ENCODE measurements around the gene AKAP14. TPM values are rescaled to one million over a fixed set of nuclear protein-coding genes. Genes with fewer than 3 reads are reported as not detected.

AKAP14 gene
- polyA plus RNA-seq, 1 donor (not counting 4 experiments of a cell fraction or from before 2014, with no cell fraction given) = not detected

GRCh38 chrX:119853444-119853843, 42.2 kb upstream of the AKAP14 start:
- Histone ChIP-seq H3K9me3 (ENCODE audit: control insufficient read depth, low read depth, low read length) (no peaks in the 10 kb centered on the region), H3K4me2 (ENCODE audit: control insufficient read depth, extremely low read depth, insufficient read depth, low read depth, low read length) (peak overlapping the region; percentile 67), H3K9me1 (ENCODE audit: control insufficient read depth, extremely low read depth, insufficient read depth, low read length) (no peaks in the 10 kb centered on the region), H3K9ac (ENCODE audit: control insufficient read depth, extremely low read depth, insufficient read depth, low read length) (peak overlapping the region; percentile 56), H2AFZ (ENCODE audit: control insufficient read depth, low read length) (peak overlapping the region; percentile 83), H3K27ac (ENCODE audit: control insufficient read depth, insufficient read depth, low read length) (peak overlapping the region; percentile 49), H3K79me2 (ENCODE audit: control insufficient read depth, insufficient read depth, low read length) (peaks cover 10% of the 10 kb centered on the region), H3K36me3 (ENCODE audit: control insufficient read depth in 2 of 2, extremely low read depth in 1 of 2, insufficient read depth in 2 of 2, low read length in 2 of 2) (no peaks in the 10 kb centered on the region), H3K27me3 (ENCODE audit: control insufficient read depth, extremely low read depth, insufficient read depth, low read length) (no peaks in the 10 kb centered on the region), H3K4me3 (ENCODE audit: control insufficient read depth in 2 of 3, extremely low read depth in 1 of 3, insufficient read depth in 2 of 3, low read depth in 1 of 3, low read length in 3 of 3) (peak overlapping the region; percentile 32 to 75 (median 65)), H4K20me1 (ENCODE audit: control insufficient read depth, extremely low read depth, insufficient read depth, low read length) (no peaks in the 10 kb centered on the region), H3K4me1 (ENCODE audit: control insufficient read depth, extremely low read depth, insufficient read depth, low read length) (no peaks in the 10 kb centered on the region)
- FAIRE-seq (no peak), DNase-seq (ENCODE audit: low read depth, low spot score) (no peak)
- dilution Hi-C loops (cut with MboI; ENCODE audit: extremely low pct_ligation_motif_present, low sequenced_read_pairs) = no loop called here
- TF ChIP-seq, protein P1, sequence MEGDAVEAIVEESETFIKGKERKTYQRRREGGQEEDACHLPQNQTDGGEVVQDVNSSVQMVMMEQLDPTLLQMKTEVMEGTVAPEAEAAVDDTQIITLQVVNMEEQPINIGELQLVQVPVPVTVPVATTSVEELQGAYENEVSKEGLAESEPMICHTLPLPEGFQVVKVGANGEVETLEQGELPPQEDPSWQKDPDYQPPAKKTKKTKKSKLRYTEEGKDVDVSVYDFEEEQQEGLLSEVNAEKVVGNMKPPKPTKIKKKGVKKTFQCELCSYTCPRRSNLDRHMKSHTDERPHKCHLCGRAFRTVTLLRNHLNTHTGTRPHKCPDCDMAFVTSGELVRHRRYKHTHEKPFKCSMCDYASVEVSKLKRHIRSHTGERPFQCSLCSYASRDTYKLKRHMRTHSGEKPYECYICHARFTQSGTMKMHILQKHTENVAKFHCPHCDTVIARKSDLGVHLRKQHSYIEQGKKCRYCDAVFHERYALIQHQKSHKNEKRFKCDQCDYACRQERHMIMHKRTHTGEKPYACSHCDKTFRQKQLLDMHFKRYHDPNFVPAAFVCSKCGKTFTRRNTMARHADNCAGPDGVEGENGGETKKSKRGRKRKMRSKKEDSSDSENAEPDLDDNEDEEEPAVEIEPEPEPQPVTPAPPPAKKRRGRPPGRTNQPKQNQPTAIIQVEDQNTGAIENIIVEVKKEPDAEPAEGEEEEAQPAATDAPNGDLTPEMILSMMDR (optimal IDR thresholded peaks at IDR 0.05 in 1 of 3, IDR thresholded peaks at IDR 0.05 in 1 of 3, conservative IDR thresholded peaks at IDR 0.05 in 1 of 3; ENCODE audit: extremely low read depth in 1 of 3, insufficient read depth in 2 of 3, low read length in 3 of 3) = no peak
- TF ChIP-seq EZH2 (IDR thresholded peaks at IDR 0.05; ENCODE audit: low read length) = no peak

- TF ChIP-seq, protein P1 (optimal IDR thresholded peaks at IDR 0.05 in 1 of 3, IDR thresholded peaks at IDR 0.05 in 1 of 3, conservative IDR thresholded peaks at IDR 0.05 in 1 of 3; ENCODE audit: extremely low read depth in 1 of 3, insufficient read depth in 2 of 3, low read length in 3 of 3) = no peak
- TF ChIP-seq EZH2 (IDR thresholded peaks at IDR 0.05; ENCODE audit: low read length) = no peak
- dilution Hi-C loops (cut with MboI; ENCODE audit: extremely low pct_ligation_motif_present, low sequenced_read_pairs) = no loop called here
- Histone ChIP-seq H3K27me3 (ENCODE audit: control insufficient read depth, extremely low read depth, insufficient read depth, low read length) (no peaks in the 10 kb centered on the region), H3K27ac (ENCODE audit: control insufficient read depth, insufficient read depth, low read length) (peak overlapping the region; percentile 90), H3K4me3 (ENCODE audit: control insufficient read depth in 2 of 3, extremely low read depth in 1 of 3, insufficient read depth in 2 of 3, low read depth in 1 of 3, low read length in 3 of 3) (peak overlapping the region; percentile 51 to 66 (median 59)), H2AFZ (ENCODE audit: control insufficient read depth, low read length) (peak overlapping the region; percentile 27), H3K4me2 (ENCODE audit: control insufficient read depth, extremely low read depth, insufficient read depth, low read depth, low read length) (peak overlapping the region; percentile 74), H3K9me1 (ENCODE audit: control insufficient read depth, extremely low read depth, insufficient read depth, low read length) (no peaks in the 10 kb centered on the region), H3K9ac (ENCODE audit: control insufficient read depth, extremely low read depth, insufficient read depth, low read length) (peak overlapping the region; percentile 92), H3K4me1 (ENCODE audit: control insufficient read depth, extremely low read depth, insufficient read depth, low read length) (no peaks in the 10 kb centered on the region), H3K79me2 (ENCODE audit: control insufficient read depth, insufficient read depth, low read length) (peaks cover 29% of the 10 kb centered on the region), H3K36me3 (ENCODE audit: control insufficient read depth in 2 of 2, extremely low read depth in 1 of 2, insufficient read depth in 2 of 2, low read length in 2 of 2) (no peaks in the 10 kb centered on the region), H4K20me1 (ENCODE audit: control insufficient read depth, extremely low read depth, insufficient read depth, low read length) (no peaks in the 10 kb centered on the region), H3K9me3 (ENCODE audit: control insufficient read depth, low read depth, low read length) (no peaks in the 10 kb centered on the region)
- DNase-seq (ENCODE audit: low read depth, low spot score) (no peak), FAIRE-seq (no peak)
Measured at GRCh38 chrX:119870626-119871131, 25.0 kb upstream of the AKAP14 start.
